GM18873 (cell line): ENCODE measurements around the gene USP10.
"Not testable (repeated sequence)": the region's sequence is repeated elsewhere in the genome, so short reads cannot be mapped to it uniquely, and the experiment has no call there.

Source experiments
- ATAC-seq: cut with Tn5 transposase; IDR thresholded peaks from one replicate; pipeline ENCODE4 v1.9.1; 2021; ENCODE audit warnings: mild to moderate bottlenecking, moderate library complexity, moderate number of reproducible peaks; ENCODE audit not compliant: unreplicated experiment, low FRiP score

Gene USP10

DNA sequence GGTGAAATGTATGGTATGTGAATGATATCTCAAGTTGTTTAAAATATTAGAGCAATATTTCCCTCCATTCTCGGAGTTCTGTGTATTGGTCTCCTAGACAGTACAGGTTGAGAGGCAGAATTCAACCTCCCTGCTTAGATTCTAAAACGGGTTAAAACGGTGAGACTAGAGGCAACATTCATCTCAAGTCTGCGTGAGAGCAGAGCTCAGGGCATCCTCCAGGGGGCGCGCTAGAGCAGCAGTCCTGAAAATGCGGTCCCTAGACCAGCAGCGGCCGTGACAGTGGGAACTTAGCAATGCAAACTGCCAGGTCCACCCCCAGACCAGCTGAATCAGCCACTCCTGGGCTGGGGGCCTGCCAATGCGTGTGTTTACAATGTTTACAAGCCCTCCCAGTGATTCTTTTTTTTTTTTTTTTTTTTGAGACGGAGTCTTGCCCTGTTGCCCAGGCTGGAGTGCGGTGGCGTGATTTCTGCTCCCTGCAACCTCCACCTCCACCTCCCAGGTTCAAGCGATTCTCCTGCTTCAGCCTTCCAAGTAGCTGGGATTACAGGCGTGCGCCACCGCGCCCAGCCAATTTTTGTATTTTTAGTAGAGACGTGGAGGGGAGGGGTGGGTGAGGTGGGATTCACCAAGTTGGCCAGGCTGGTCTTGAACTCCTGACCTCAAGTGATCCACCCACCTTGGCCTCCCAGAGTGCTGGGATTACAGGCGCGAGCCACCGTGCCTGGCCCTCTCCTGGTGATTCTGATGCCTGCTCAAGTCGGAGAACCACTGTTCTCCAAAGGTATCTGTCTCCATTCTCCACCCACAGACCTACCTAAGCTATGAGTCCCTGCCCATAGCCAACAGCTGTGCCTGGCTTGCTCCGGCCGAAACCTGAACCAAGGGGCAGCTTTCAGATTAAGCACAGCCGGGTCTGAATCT, 27.3 kb upstream of the USP10 start:
- ATAC-seq: no peak

DNA sequence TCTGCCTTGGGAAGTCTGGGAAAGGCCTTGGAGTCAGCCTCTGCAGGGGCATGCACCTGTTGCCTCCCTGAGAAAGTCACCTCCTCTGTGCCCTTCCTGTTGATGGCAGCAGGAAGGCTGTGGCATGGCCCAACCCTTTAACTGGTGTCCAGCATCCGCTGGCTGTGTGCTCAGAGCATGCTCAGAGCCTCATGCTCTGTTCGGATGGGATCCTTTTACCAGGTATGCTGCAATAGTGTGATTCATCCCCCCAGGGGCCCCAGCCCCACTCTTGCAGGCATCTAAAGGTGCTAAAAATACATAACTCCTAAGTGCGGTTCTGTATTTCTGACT, 26.6 kb upstream of the USP10 start:
- no peak for ATAC-seq

DNA sequence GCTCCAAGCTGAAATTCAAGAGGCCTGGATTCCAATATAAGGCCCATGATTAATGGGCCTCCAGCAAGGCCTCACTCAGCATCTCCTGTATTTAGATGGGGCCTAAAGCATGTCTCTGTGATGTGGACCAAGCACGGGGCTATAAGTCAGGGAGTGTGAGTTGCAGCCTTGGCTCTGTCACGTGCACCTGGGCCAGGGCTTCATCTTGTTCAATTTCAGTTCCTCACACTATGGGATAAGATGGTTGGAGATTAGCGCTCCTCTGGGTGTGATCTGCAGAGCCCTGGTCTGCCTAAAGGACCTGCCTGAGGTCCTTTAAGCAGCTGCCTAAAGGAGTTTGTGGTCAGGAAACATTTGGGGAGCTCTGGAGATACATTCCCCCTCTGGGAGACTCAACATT, 26.2 kb upstream of the USP10 start:
- ATAC-seq: no peak

DNA sequence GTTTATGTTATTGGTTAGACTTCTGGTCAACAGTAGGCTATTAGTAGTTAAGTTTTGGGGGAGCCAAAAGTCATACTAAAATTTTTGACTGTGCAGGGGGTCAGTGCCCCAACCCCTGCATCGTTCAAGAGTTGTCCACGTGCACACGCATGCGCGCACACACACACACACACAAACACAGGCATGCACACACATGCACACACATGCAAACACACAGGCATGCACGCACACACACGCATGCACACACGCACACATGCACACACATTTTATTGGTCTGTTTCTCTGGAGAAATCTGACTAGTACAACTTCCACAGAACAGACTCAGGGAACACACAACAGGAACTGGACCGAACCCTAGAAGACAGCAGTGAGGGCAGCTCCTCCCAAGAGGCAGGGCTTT, 24.4 kb upstream of the USP10 start:
- no peak for ATAC-seq

DNA sequence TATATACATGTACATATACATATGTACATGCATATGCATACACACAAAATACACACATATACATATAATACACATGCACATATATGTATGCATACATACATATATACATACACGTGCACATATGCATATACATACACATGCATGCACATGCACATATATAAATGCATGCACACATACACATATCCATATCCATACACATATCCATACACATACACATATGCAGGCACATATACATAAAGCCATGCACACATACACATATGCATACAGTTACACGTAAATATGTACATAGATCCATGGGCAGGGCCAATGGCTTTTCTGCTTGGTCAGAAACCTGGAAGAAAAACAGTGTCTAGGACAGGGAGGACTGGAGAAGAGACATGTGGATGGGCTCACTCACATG, 23.9 kb upstream of the USP10 start:
- no peak for ATAC-seq

DNA sequence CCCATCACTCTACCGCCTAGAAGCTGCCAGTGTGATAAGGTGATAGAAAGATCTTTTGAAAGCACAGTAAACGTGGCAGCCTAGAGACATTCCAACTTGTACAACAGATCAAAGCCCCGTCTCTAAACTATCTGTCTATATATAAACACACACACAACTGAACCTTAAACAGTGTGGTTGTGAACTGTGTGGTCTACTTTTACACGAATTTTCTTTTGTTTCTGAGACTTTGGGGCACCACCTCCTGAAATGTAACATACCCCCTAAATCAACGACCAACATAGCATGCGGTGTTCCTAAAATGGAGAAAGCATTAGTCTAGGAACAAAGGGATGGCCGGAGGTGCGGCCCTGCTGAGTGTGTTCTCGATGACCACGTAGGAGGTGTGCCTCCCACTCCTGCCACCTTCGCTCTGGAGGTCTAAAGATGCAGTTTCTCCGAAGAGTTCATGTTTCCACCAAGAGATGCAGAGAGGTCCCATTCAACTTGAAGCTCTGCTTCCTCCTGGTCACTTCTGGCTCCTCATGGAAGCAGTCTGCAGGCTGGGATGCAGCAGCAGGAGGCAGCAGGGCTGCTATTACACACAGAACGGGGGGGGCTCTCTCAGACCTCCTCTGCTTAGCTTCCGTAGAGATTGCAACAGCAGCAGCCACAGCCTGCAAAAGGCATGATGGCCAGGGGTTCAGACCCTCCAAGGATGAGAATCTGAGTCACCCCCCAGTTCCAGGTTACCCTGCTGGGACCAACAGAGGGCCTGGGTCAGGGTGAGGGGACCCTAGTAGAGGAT, 22.6 kb upstream of the USP10 start:
- no peak for ATAC-seq

DNA sequence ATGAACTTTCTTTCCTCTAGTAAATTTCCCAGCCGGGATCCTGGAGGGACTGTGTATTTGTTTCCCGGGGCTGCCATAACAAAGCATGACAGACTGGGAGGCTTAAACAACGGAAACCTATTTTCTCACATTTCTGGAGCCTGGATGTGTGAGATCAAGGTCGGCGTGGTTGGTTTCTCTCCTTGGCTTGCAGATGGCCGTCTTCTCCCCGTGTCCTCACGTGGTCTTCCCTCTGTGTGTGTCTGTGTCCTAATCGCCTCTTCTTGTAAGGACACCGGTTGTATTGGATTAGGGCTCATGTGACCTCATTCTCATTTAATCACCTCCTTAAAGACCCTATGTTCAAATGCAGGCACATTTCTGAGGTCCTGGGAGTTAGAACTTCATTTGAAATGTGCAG, 22.0 kb upstream of the USP10 start:
- ATAC-seq: no peak

DNA sequence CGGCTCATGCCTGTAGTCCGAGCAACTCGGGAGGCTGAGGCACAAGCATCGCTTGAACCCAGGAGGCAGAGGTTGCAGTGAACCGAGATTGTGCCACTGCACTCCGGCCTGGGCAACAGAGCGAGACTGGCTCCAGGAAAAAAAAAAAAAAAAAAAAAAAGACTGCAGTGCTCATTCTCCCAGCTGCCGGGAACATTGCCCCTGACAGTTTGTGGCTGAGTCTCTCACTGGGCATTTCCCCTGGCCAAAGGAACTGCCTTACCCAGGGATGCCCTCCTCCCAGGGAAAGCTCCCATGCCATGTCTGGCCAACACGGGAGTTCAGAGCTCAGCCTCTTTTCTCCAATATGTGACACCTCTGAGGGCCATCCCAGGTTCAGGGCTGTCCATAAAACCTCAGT, 21.3 kb upstream of the USP10 start:
- no peak for ATAC-seq

DNA sequence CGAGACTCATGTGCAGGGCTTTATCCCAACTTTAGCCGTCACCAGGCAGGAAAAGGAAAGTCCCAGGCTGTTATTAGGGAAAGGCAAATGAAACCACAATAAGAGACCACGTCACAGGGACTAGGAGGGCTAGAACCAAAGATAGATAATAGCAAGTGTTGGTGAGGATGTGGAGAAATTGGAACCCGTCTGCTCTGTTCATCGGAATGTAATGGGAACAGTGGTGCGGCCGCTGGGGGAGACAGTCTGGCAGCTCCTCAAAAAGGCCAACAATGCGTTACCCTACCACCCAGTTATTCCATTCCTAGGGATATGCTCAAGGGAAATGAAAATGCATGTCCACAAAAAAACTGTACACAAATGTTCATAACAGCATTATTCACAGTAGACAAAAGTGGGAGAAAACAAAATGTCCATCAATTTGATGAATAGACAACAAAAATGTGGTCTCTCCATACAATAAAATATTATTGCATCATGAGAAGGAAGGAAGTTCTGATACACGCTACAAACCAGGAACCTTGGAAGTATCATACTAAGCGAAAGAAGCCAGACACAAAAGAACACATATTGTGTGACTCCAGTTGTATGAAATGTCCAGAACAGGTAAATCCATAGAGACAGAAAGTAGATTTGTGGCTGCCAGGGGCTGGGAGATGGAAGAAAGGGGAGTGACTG, 19.5 kb upstream of the USP10 start:
- no peak for ATAC-seq

DNA sequence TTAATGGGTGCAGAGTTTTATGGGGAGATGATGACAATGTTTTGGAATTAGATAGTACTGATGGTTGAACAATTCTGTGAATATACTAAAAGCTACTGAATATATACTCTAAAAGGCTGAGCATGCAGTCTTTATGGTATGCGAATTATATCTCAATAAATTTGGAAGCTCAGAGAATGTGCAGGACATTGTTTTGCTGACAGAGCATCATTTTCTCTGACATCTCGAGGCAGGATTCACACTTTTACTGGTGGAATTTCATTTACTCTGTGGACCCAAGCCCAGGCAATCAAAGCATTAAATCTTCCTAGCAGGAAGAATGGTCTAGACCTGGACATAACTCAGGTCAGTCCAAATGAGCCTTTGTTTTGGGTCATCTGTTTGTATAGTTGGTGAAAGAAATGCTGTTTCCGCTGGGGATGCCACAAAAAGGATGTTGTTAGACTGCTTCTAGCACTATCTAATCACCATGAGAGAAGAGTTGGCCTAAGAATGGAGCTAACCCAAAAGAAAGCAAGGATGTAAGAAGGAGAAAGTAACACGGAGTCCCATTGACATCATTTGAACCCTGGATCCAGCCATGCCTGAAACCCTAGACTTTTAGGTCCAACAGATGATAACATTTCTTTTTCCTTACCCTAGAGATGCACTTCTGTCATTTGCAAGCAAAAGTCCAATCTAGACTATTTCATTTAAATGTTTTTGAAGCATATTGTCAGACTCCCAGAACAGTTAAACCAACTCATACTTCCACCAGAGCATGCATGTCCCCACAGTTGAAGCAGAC, 18.8 kb upstream of the USP10 start:
- ATAC-seq: no peak

DNA sequence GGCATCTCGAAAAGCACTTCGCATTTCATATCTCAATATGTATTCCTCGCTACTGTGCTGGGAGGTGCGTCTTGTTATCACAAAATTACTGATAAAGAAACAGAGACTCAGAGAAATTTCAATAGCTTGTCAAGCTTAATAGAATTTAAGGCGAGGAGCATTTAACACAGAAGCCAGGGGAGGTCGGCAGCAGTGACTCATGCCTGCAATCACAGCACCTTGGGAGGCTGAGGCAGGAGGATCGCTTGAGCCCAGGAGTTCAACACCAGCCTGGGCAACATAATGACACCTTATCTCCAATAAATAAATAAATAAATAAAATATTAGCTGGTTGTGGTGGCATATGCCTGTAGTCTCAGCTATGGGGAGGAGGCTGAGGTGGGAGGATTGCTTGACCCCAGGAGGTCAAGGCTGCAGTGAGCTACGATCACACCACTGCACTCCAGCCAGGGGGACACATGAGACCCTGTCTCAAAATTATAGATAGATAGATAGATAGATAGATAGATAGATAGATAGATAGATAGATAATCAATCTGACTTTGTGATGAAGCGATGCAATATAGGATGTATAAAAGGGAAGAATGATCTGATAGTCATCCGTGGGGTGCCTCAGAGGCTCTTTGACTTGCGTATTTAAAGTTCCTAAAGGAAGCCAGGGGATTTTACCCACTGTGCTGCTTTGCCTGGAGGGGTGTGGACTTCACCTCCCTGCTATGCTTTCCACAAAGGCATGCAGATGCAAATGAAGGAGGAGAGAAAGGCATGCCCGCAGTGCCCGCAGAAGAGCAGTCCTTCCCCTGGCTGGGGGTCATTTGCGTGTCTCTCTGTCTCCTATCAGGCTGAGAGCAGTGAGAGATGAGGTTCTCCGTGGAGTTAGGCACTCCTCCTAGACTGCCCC, 15.9 kb upstream of the USP10 start:
- ATAC-seq: no peak

DNA sequence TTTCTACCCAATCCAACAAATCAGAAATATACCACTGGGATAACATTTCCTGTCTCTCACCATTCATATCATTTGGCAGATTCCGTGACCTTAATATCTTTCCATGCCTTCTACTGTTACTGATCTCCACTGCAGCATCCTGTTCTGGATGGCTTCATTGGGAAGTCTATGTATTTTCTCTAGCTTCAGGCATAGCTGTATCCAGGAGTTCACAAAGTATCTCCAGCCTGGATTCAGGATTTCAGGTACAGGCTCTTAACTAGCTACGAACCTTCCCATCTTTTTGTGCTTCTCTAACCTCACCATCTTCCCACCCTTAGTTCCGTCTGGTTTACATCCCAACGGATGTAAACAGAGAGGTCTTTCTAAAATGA, 15.2 kb upstream of the USP10 start:
- ATAC-seq: no peak

DNA sequence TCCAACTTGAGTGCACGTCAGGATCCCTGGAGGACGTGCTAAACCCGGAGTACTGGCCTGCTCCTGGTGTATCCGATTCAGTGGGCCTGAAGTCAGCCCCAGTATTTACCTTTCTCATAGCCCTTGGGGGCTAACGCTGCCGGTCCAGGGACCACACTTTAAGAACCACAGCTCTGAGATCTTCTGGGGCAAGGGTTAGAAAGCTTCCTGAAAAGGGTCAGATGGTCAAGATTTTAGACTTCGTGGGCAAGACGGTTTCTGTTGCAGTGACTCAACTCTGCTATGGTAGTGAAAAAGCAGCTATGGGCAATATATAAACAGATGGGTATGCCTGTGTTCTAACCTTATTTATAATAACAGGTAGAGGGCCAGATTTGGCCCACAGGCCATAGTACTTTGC, 14.6 kb upstream of the USP10 start:
- no peak for ATAC-seq

DNA sequence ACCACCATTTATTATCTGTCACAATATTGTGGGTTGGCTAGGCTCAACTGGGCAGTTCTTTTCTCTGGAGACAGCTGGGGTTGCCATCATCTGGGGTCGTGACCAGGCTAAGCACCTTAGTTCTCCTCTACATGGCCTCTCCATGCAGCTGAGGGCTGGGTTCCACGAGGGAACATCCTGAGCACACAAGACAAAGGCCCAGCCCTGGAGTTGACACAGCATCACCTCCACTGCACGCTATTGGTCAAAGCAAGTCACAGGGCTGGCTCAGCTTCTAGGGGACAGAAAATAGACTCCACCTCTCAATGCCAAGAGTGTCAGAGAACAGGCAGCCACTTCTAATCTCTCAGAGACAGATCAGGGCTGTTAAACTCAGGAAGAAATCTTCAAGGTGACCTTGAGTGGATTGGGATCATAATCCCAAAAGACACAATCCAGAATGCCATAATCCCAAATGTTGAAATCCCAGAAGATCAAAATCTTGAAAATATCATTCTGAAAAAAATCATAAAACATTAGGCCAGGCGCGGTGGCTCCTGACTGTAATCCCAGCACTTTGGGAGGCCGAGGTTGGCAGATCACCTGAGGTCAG, 13.0 kb upstream of the USP10 start:
- ATAC-seq: no peak

DNA sequence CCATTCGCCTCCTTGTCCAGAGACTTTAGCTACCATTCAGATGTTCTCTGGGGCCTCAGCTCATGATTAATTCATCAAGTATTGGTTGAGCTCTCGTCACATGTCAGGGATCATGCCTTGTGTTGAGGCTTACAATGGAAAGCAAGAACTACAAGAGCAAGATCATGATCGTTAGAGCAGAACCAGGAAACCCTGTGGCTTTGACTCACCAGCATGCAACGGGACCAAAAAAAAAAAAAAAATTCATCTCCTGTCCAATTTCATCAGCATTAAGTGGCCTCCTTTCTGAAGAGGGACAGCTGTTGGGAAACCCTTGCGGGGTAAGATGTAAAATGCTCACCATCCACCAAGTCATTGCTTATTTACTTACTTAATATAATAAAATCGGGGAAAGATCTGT, 12.1 kb upstream of the USP10 start:
- no peak for ATAC-seq

DNA sequence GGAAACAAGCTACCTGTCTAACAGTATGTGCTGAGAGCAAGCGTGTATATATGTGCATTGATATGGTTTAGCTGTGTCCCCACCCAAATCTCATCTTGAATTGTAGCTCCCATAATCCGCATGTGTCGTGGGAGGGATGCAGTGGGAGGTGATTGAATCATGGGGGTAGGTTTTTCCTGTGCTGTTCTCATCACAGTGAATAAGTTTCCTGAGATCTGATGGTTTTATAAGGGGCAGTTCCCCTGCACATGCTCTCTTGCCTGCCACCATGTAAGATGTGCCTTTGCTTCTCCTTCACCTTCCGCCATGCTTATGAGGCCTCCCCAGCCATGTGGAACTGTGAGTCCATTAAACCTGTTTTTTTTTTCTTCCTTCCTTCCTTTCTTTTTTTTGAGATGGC, 11.6 kb upstream of the USP10 start:
- not testable (repeated sequence) for ATAC-seq

DNA sequence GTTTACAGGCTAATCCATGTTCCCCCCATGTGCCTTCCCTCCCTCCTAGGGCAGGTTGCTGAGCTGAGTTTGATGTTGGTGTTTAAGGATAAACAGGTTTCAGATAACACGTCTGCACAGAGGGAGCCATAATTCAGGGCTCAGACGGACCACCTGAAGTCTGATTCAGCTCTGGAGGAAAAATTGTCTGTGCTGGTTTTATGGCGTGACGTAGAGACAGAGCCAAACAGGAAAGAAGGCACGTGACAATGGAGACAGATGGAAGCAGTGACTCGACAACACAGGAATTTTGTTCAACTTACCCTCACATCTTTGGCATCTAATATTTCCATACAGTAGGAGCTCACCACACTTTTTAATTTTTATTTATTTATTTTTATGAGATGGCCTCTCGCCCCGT, 10.7 kb upstream of the USP10 start:
- ATAC-seq: no peak

DNA sequence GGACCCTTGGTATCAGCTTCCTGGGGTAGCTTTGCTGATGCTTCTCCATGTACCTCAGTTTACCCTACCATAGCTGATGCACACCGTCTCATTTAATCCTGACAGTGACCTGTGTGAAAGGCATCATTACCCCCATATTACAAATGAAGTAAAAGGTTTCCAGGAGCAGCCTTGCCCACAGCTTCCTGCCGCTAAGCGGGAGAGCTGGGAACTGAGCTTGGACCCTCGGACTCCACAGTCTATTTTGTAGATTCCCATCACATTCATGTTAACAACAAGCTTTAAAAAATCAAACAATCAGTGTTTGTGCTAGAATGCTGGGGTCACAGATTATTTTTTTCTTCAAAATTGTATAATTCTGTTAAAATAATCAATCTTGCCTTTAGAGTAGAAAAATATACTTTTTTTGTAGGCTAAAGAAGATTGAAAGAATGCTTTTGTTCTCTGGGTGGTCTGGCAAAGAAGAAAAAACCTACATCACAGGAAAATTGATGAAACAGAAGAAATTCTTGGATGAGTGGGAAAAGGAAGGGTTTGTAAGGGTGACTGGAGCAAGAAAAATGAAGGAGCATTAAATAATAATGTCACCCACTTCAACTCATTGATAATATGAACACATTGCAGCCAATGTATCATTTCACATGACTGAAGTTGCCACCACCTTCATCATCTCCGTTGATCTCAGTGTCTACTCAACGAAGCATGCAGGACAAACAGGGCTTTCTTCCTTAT, 9.5 kb upstream of the USP10 start:
- ATAC-seq: no peak
